Measurements from ENCODE around the gene PPP1R27.

Gene PPP1R27

GRCh38 chr17:81834831-81835267 is at the start of gene PPP1R27:
TSS of gene PPP1R27 (minus strand) at chr17:81835050. CDS start at chr17:81834953, 97 bp downstream.
- no peak for DNase-seq

- DNase-seq, result no peak
These were observed 49.7 kb upstream of the PPP1R27 start for GRCh38 chr17:81884520-81884919.

- no peak for DNase-seq
These were observed 44.3 kb upstream of the PPP1R27 start for GRCh38 chr17:81879121-81879520.

GRCh38 chr17:81878294-81878693 is 43.4 kb upstream of the PPP1R27 start:
- no peak for DNase-seq

GRCh38 chr17:81877569-81877968 is 42.7 kb upstream of the PPP1R27 start:
- no peak for DNase-seq

GRCh38 chr17:81871387-81872230 is 36.8 kb upstream of the PPP1R27 start:
- peak; percentile 97 for DNase-seq

- no peak for DNase-seq
These were observed 36.1 kb upstream of the PPP1R27 start, which contains the start of gene ARHGDIA for GRCh38 chr17:81870981-81871386. TSS of gene ARHGDIA (minus strand) at chr17:81871337. CDS start at chr17:81869930, 1,407 bp downstream.

GRCh38 chr17:81870131-81870980 is 35.5 kb upstream of the PPP1R27 start:
- DNase-seq, result peak; percentile 59

- DNase-seq, result peak; percentile 61
These were observed 34.6 kb upstream of the PPP1R27 start for GRCh38 chr17:81869221-81870130.

- DNase-seq, result peak; percentile 22
These were observed 33.9 kb upstream of the PPP1R27 start for GRCh38 chr17:81868674-81869220.

GRCh38 chr17:81867991-81868673 is 33.3 kb upstream of the PPP1R27 start:
- peak; percentile 22 for DNase-seq

GRCh38 chr17:81867170-81867990 is 32.5 kb upstream of the PPP1R27 start:
- DNase-seq, result peak; percentile 38

GRCh38 chr17:81866440-81867169 is 31.8 kb upstream of the PPP1R27 start:
- DNase-seq, result peak; percentile 25

GRCh38 chr17:81865733-81866439 is 31.0 kb upstream of the PPP1R27 start:
- peak; percentile 32 for DNase-seq

GRCh38 chr17:81865358-81865732 is 30.5 kb upstream of the PPP1R27 start:
- DNase-seq, result no peak

GRCh38 chr17:81863833-81864768 is 29.3 kb upstream of the PPP1R27 start:
- DNase-seq, result no peak

- no peak for DNase-seq
These were observed 28.3 kb upstream of the PPP1R27 start for GRCh38 chr17:81863123-81863675.

Measured in activated CD4-positive, alpha-beta T cell treated with anti-CD3 and anti-CD28 coated beads for 48 hours (primary cell).